OCI-LY7 (cell line): Measurements from ENCODE around the gene ZNF143. TPM values are rescaled to one million over a fixed set of nuclear protein-coding genes. Genes with fewer than 3 reads are reported as not detected.

ENCODE experiments used
- BruUV-seq: library from RNA; stranded (reverse); fragments of 400-500 nt; replicated peaks from 2 replicates; lab custom pipeline; 2021; lab: Mats Ljungman, UMichigan
- CTCF ChIA-PET: fragments of 300-600 bp; sonication (Branson Sonifier 250); formaldehyde crosslinking; loops from one replicate; lab custom pipeline; 2022; ENCODE audit warnings: antibody characterized with exemption; ENCODE audit not compliant: unreplicated experiment; lab: Charles Lee
- POLR2A ChIA-PET: fragments of 300-600 bp; sonication (Branson Sonifier 250); formaldehyde crosslinking; loops from one replicate; lab custom pipeline; 2022; ENCODE audit warnings: antibody characterized with exemption; lab: Charles Lee
- DNase-seq: peaks from one replicate; pipeline ENCODE4 v3.0.0-alpha.2; 2015; ENCODE audit warnings: low spot score
- H2AFZ ChIP-seq: fragments of 200-600 bp; sonication (generic), shearing (Covaris generic); 2 replicates; pipeline ENCODE4 v1.6.1; 2014; ENCODE audit warnings: mild to moderate bottlenecking, antibody characterized with exemption, low read length, moderate library complexity
- H3K27ac ChIP-seq: fragments of 200-600 bp; sonication (generic); 2 replicates; pipeline ENCODE4 v1.5.1; 2014; ENCODE audit warnings: mixed run types, low read depth, mild to moderate bottlenecking, moderate library complexity, low read length, inconsistent platforms; ENCODE audit not compliant: poor library complexity, severe bottlenecking
- H3K36me3 ChIP-seq: fragments of 200-600 bp; sonication (generic); 2 replicates; pipeline ENCODE4 v1.6.1; 2014; ENCODE audit warnings: mild to moderate bottlenecking, antibody characterized with exemption, low read length, moderate library complexity, mixed read lengths; ENCODE audit not compliant: insufficient read depth
- H3K4me1 ChIP-seq: fragments of 200-600 bp; sonication (generic); 2 replicates; pipeline ENCODE4 v1.5.1; 2014; ENCODE audit warnings: mild to moderate bottlenecking, low read length; ENCODE audit not compliant: insufficient read depth, poor library complexity, severe bottlenecking
- H3K4me2 ChIP-seq: fragments of 200-600 bp; sonication (generic); 2 replicates; pipeline ENCODE4 v1.6.1; 2014; ENCODE audit warnings: mild to moderate bottlenecking, low read length
- H3K4me3 ChIP-seq: fragments of 200-600 bp; sonication (generic); 2 replicates; pipeline ENCODE4 v1.5.1; 2014; ENCODE audit warnings: mild to moderate bottlenecking, low read depth, low read length; ENCODE audit not compliant: poor library complexity, severe bottlenecking
- H3K79me2 ChIP-seq: fragments of 200-600 bp; sonication (generic); 2 replicates; pipeline ENCODE4 v1.6.1; 2016; ENCODE audit warnings: low read depth, mild to moderate bottlenecking, low read length, moderate library complexity, mixed read lengths; ENCODE audit not compliant: insufficient read depth
- H3K9me2 ChIP-seq: fragments of 200-600 bp; sonication (generic); 2 replicates; pipeline ENCODE4 v1.6.1; 2016; ENCODE audit warnings: mild to moderate bottlenecking, low read length, mixed read lengths; ENCODE audit not compliant: insufficient read depth
- H3K9me3 ChIP-seq: fragments of 200-600 bp; sonication (generic); 2 replicates; pipeline ENCODE4 v1.6.1; 2014; ENCODE audit warnings: mild to moderate bottlenecking, mixed run types, low read length, mixed read lengths
- H4K20me1 ChIP-seq: fragments of 200-600 bp; sonication (generic); 2 replicates; pipeline ENCODE4 v1.6.1; 2014; ENCODE audit warnings: mild to moderate bottlenecking, antibody characterized with exemption, low read length, moderate library complexity, mixed read lengths; ENCODE audit not compliant: insufficient read depth
- CTCF ChIP-seq: fragments of 200-600 bp; sonication (generic); conservative IDR thresholded peaks from 2 replicates; pipeline ENCODE4 v1.5.1; 2014; ENCODE audit warnings: mild to moderate bottlenecking, antibody characterized with exemption, low read length, moderate library complexity, mixed read lengths
- EZH2phosphoT487 ChIP-seq: fragments of 200-600 bp; sonication (generic); IDR thresholded peaks from 2 replicates; pipeline ENCODE4 v1.6.1; 2018; ENCODE audit warnings: low read depth, borderline replicate concordance, mild to moderate bottlenecking, mixed run types, antibody characterized with exemption, low read length, moderate library complexity, mixed read lengths
- intact Hi-C: fragments of 100-400 bp; cut with micrococcal nuclease; formaldehyde crosslinking; loops from one replicate; pipeline ENCODE4 v1.10.0; 2022; ENCODE audit not compliant: unreplicated experiment
- total RNA-seq, 2 experiments: library from RNA; depleted of rRNA in 1 of 2; stranded (reverse); fragments of >200 nt in 1 of 2; shearing (Covaris generic) in 1 of 2; gene quantifications; 2 replicates each; pipeline ENCODE4 v1.2.3, GENCODE V29; 2014 to 2022

ZNF143 gene
- total RNA-seq, 2 experiments from 2014 or later = 25.0 to 28.4 TPM

- DNase-seq = no peak
- Histone ChIP-seq H2AFZ (peak overlapping the region; percentile 55), H3K9me3 (no peaks in the 10 kb centered on the region), H4K20me1 (no peaks in the 10 kb centered on the region), H3K36me3 (no peaks in the 10 kb centered on the region), H3K4me3 (no peak overlapping the region), H3K9me2 (no peaks in the 10 kb centered on the region), H3K27ac (peak overlapping the region; percentile 78), H3K4me2 (peak overlapping the region; percentile 88), H3K79me2 (peaks cover 7% of the 10 kb centered on the region; the same call in 1 of the 2 replicates), H3K4me1 (peaks cover 46% of the 10 kb centered on the region)
- TF ChIP-seq EZH2phosphoT487 (no peak), CTCF (no peak)
- CTCF ChIA-PET = no interaction called here
- no TSS peak for BruUV-seq
- POLR2A ChIA-PET = interaction anchor here (1.5 to 15.1 kb wide), 2 partner anchors 10 to 27 kb away, joined by 3 to 509 read pairs; no protein-coding TSS in a partner anchor
- intact Hi-C loops = no loop called here
Measured at GRCh38 chr11:9568161-9568853, 107.5 kb downstream of the ZNF143 start.

DNA sequence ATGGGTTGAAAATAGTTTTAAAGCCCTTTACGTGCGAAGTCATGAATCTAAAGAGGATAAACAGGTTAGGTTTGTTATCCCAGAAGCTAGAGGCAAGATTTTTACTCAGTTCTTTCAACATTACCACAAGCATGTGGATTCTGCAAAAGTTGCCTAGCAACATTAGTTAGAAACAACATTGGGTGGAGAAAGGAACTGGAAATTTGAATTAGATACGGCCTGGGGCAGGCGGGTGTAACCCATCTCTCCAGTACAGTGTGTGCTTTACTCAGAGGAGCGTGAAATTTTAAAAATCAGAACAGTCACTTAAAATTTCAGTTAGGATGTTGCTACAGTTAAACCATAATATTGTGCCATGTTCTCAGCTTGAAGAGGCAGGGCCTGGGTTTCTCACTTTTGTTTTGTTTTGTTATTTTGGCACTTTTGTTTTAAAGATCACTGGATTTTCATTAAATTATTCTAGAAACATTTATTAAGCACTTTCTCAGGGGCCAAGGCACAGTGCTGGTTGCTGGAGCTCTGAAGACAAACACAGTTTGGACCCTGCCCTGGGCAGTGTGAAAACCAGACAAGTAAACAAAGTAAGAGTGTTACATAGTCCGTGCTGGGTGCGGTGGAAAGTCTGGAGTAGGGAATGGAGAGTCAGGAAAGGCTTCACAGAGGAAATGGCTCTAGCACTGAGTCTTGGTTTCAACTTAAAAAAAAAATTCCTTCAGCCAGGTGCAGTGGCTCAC is 108.2 kb downstream of the ZNF143 start:
- Histone ChIP-seq H3K36me3 (no peaks in the 10 kb centered on the region), H2AFZ (peak overlapping the region; percentile 55), H3K27ac (peak overlapping the region; percentile 78), H3K4me2 (peak overlapping the region; percentile 88), H3K79me2 (peaks cover 12% of the 10 kb centered on the region; the same call in 1 of the 2 replicates), H3K9me3 (no peaks in the 10 kb centered on the region), H3K9me2 (no peaks in the 10 kb centered on the region), H3K4me3 (peak overlapping the region; percentile 99), H3K4me1 (peaks cover 46% of the 10 kb centered on the region), H4K20me1 (no peaks in the 10 kb centered on the region)
- no TSS peak for BruUV-seq
- intact Hi-C loops = no loop called here
- ChIA-PET POLR2A (interaction anchor here (1.5 to 15.1 kb wide), 2 partner anchors 9 to 26 kb away, joined by 3 to 509 read pairs; no protein-coding TSS in a partner anchor), CTCF (no interaction called here)
- no peak for TF ChIP-seq CTCF
- no peak for TF ChIP-seq EZH2phosphoT487
- peak; percentile 63 for DNase-seq
